ENCODE results near the gene CPLX4. TPM values are rescaled to one million over a fixed set of nuclear protein-coding genes. Genes with fewer than 3 reads are reported as not detected.
A peak's percentile ranks its signal among the peaks of the same experiment; 100 is the strongest.

CPLX4 gene
- total RNA-seq, 1 experiment from 2014 or later, result not detected

GRCh38 chr18:59267503-59268126 lies 50.8 kb downstream of the CPLX4 start:
- peak; percentile 53 for DNase-seq (ENCODE audit: low spot score)
- TF ChIP-seq, protein P1, sequence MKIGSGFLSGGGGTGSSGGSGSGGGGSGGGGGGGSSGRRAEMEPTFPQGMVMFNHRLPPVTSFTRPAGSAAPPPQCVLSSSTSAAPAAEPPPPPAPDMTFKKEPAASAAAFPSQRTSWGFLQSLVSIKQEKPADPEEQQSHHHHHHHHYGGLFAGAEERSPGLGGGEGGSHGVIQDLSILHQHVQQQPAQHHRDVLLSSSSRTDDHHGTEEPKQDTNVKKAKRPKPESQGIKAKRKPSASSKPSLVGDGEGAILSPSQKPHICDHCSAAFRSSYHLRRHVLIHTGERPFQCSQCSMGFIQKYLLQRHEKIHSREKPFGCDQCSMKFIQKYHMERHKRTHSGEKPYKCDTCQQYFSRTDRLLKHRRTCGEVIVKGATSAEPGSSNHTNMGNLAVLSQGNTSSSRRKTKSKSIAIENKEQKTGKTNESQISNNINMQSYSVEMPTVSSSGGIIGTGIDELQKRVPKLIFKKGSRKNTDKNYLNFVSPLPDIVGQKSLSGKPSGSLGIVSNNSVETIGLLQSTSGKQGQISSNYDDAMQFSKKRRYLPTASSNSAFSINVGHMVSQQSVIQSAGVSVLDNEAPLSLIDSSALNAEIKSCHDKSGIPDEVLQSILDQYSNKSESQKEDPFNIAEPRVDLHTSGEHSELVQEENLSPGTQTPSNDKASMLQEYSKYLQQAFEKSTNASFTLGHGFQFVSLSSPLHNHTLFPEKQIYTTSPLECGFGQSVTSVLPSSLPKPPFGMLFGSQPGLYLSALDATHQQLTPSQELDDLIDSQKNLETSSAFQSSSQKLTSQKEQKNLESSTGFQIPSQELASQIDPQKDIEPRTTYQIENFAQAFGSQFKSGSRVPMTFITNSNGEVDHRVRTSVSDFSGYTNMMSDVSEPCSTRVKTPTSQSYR (CRISPR knock-in tag; IDR thresholded peaks at IDR 0.05), result no peak
- TF ChIP-seq HMGA2 (CRISPR knock-in tag; IDR thresholded peaks at IDR 0.05), result no peak
- no peak for TF ChIP-seq JUN (CRISPR knock-in tag; IDR thresholded peaks at IDR 0.05)
- no peak for TF ChIP-seq RELA (CRISPR knock-in tag; IDR thresholded peaks at IDR 0.05; ENCODE audit: borderline replicate concordance)
- TF ChIP-seq KAT7 (CRISPR knock-in tag; IDR thresholded peaks at IDR 0.05; ENCODE audit: borderline replicate concordance), result no peak
- no peak for TF ChIP-seq ZNF423 (CRISPR knock-in tag; IDR thresholded peaks at IDR 0.05)
- TF ChIP-seq ATF2 (CRISPR knock-in tag; IDR thresholded peaks at IDR 0.05; ENCODE audit: borderline replicate concordance, low read depth), result no peak
- TF ChIP-seq ARID4B (CRISPR knock-in tag; IDR thresholded peaks at IDR 0.05; ENCODE audit: borderline replicate concordance), result no peak
- peak; percentile 0; the same call in 1 of the 2 replicates for ATAC-seq
- ChIA-PET CTCF (interaction anchor here (1.1 to 4.9 kb wide), 6 partner anchors 18 to 499 kb away, joined by 4 to 45 read pairs (median 18); partner anchors contain the start of genes GRP and SEC11C), POLR2A (interaction anchor here (1.8 kb wide), 1 partner anchor 134 kb away, joined by 5 read pairs; no protein-coding TSS in a partner anchor)
- H3K9me3 Mint-ChIP-seq, result no peaks in the 10 kb centered on the region
- H3K27me3 Mint-ChIP-seq (ENCODE audit: low read depth), result peaks cover 98% of the 10 kb centered on the region
- peak overlapping the region; percentile 69 for H3K4me3 Mint-ChIP-seq
- H3K4me1 Mint-ChIP-seq, result peaks cover 65% of the 10 kb centered on the region
- H3K36me3 Mint-ChIP-seq, result no peaks in the 10 kb centered on the region
- H3K27ac Mint-ChIP-seq, result no peak overlapping the region

DNA sequence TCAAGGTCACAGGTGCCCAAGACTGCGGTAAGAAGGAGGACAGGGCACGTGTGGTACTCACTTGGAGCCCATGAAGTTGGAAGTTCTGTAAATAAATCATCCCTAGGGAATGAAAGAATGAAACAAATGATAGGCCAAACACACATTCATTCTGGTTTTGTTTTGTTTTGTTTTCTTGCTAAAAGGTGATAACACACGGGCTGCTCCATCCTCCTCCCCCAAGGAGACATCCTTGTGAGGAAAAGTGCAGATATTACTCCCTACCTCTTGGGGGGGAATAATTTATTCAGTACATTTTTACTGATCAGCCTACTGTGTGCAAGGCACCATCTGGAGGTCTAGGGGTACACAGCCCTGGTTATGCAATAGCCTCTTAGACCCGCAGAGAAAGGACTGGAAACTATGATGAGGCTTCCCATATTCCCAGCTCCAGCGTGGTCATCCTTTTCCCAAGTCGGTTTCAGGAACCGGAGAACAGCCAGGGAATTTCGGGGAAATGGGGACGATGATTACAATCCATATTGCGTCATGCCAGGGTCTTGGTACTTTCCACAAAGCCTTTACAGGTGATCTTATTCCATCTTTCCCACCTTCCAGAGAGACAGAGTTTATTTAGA lies 51.5 kb downstream of the CPLX4 start:
- peaks cover 64% of the 10 kb centered on the region for H3K4me1 Mint-ChIP-seq
- TF ChIP-seq SOX15 (CRISPR knock-in tag; IDR thresholded peaks at IDR 0.05) (no peak), RORB (CRISPR knock-in tag; IDR thresholded peaks at IDR 0.05) (no peak), USF2 (CRISPR knock-in tag; IDR thresholded peaks at IDR 0.05) (no peak), CBFB (CRISPR knock-in tag; IDR thresholded peaks at IDR 0.05; ENCODE audit: low read depth) (no peak), CREM (CRISPR knock-in tag; IDR thresholded peaks at IDR 0.05) (no peak), PRRX2 (CRISPR knock-in tag; IDR thresholded peaks at IDR 0.05) (no peak), FOXK1 (CRISPR knock-in tag; IDR thresholded peaks at IDR 0.05) (no peak), ESRRA (CRISPR knock-in tag; IDR thresholded peaks at IDR 0.05; ENCODE audit: borderline replicate concordance) (no peak), FOXJ3 (CRISPR knock-in tag; IDR thresholded peaks at IDR 0.05; ENCODE audit: borderline replicate concordance) (no peak), RELA (CRISPR knock-in tag; IDR thresholded peaks at IDR 0.05; ENCODE audit: borderline replicate concordance) (no peak), NR2C2 (CRISPR knock-in tag; IDR thresholded peaks at IDR 0.05) (no peak)
- TF ChIP-seq, protein P2, sequence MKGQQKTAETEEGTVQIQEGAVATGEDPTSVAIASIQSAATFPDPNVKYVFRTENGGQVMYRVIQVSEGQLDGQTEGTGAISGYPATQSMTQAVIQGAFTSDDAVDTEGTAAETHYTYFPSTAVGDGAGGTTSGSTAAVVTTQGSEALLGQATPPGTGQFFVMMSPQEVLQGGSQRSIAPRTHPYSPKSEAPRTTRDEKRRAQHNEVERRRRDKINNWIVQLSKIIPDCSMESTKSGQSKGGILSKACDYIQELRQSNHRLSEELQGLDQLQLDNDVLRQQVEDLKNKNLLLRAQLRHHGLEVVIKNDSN (CRISPR knock-in tag; IDR thresholded peaks at IDR 0.05), result no peak
- H3K4me3 Mint-ChIP-seq, result peak overlapping the region; percentile 69
- peaks cover 98% of the 10 kb centered on the region for H3K27me3 Mint-ChIP-seq (ENCODE audit: low read depth)
- H3K27ac Mint-ChIP-seq, result no peak overlapping the region
- ATAC-seq (no peak), DNase-seq (ENCODE audit: low spot score) (no peak)
- H3K9me3 Mint-ChIP-seq, result no peaks in the 10 kb centered on the region
- CTCF ChIA-PET, result interaction anchor here (1.9 to 4.9 kb wide), 5 partner anchors 17 to 499 kb away, joined by 4 to 45 read pairs (median 31); partner anchors contain the start of genes GRP and SEC11C
- no peaks in the 10 kb centered on the region; the same call in 1 of the 2 replicates for H3K36me3 Mint-ChIP-seq
- POLR2A ChIA-PET, result no interaction called here
